Smooth muscle cell (in vitro differentiated cells): ENCODE measurements around the gene GIMAP2. TPM values are rescaled to one million over a fixed set of nuclear protein-coding genes. Genes with fewer than 3 reads are reported as not detected.

Source experiments
- DNase-seq: peaks from one replicate; lab custom pipeline; 2025; ENCODE audit not compliant: unreplicated experiment; lab: John Stamatoyannopoulos, UW
- H2AFZ ChIP-seq: fragments of 200-600 bp; sonication (generic); 2 replicates; pipeline ENCODE4 v1.6.0; 2016; ENCODE audit warnings: antibody characterized with exemption, low read depth, mild to moderate bottlenecking
- H3F3A ChIP-seq: fragments of 200-600 bp; sonication (generic); 2 replicates; pipeline ENCODE4 v1.6.0; 2017; ENCODE audit warnings: antibody characterized with exemption, low read depth
- H3K27ac ChIP-seq: fragments of 200-600 bp; sonication (generic); 2 replicates; pipeline ENCODE4 v1.5.1; 2016; ENCODE audit warnings: low read depth, mild to moderate bottlenecking
- H3K27me3 ChIP-seq: fragments of 200-600 bp; sonication (generic); 2 replicates; pipeline ENCODE4 v1.6.1; 2016; ENCODE audit warnings: low read depth, mild to moderate bottlenecking
- H3K36me3 ChIP-seq: fragments of 200-600 bp; sonication (generic); 2 replicates; pipeline ENCODE4 v1.5.1; 2016; ENCODE audit warnings: low read depth
- H3K4me1 ChIP-seq: fragments of 200-600 bp; sonication (generic); 2 replicates; pipeline ENCODE4 v1.5.1; 2016; ENCODE audit warnings: low read depth
- H3K4me2 ChIP-seq: fragments of 200-600 bp; sonication (generic); 2 replicates; pipeline ENCODE4 v1.6.0; 2016; ENCODE audit warnings: mild to moderate bottlenecking
- H3K4me3 ChIP-seq: fragments of 200-600 bp; sonication (generic); 2 replicates; pipeline ENCODE4 v1.5.1; 2016; ENCODE audit warnings: mild to moderate bottlenecking
- H3K79me2 ChIP-seq: fragments of 200-600 bp; sonication (generic); 2 replicates; pipeline ENCODE4 v1.6.0; 2016; ENCODE audit warnings: low read depth, mild to moderate bottlenecking
- H3K9ac ChIP-seq: fragments of 200-600 bp; sonication (generic); 2 replicates; pipeline ENCODE4 v1.6.0; 2016; ENCODE audit warnings: low read depth
- H3K9me3 ChIP-seq: fragments of 200-600 bp; sonication (generic); replicated peaks from 2 replicates; pipeline ENCODE4 v1.5.1; 2016; ENCODE audit warnings: low read depth
- H4K20me1 ChIP-seq: fragments of 200-600 bp; sonication (generic); 2 replicates; pipeline ENCODE4 v1.6.0; 2016; ENCODE audit warnings: low read depth
- WGBS: methylation state at CpG from one replicate; pipeline ENCODE4 v1.1.7; 2016; ENCODE audit warnings: low lambda C conversion rate; 5-methylcytosine and 5-hydroxymethylcytosine counted together
- polyA plus RNA-seq: library from polyadenylated mRNA; unstranded; fragments of >200 nt; fragmentation: Nextera tagmentation; extraction: Ambion mirVana; gene quantifications from 2 replicates; pipeline ENCODE4 v1.2.1, GENCODE V29; 2016
- total RNA-seq: library from RNA; depleted of rRNA; stranded (reverse); fragments of >200 nt; gene quantifications from 2 replicates; pipeline ENCODE4 v1.2.3, GENCODE V29; 2014
- TF ChIP-seq, protein P1 (sequence below): fragments of 200-600 bp; sonication (generic); IDR thresholded peaks from 2 replicates; pipeline ENCODE4 v1.5.1; 2017; ENCODE audit warnings: borderline replicate concordance, mild to moderate bottlenecking, antibody characterized with exemption; ENCODE audit not compliant: insufficient read depth, poor library complexity, severe bottlenecking

The GIMAP2 gene
- total and polyA plus RNA-seq, 2 experiments from 2014 or later, result 0.14 TPM; not detected in 1

DNA sequence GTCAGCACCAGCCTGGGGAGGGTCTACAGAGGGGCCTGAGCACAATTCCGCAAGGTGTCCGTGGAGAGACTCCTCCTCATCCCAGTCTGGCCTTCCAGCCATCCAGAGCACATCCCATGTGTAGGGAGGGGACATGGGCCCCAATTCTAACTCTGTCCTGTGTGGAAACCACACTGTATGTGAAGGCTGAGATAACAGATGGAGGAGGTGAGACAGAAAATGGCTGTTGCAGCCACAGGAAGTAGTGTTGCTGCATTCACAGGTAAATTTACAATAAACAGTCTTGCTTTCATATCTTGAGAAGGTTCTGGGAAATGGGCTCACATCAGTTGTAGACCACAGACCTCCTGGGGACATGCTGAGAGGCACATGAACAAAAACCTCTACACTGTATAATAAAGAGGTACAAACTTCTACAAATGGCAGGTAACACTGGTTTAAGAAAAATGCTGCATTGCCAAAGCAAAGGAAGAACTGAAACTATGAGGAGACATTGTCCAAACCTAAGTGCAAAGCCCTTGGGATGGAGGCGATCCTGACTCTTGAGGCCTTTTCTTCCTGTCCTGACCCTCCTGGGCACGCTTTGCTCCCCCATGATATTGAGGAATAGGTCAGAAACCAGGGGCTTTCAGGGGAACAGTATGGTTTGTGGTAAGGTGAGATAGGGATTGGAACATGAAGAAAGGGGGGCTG, 21.6 kb upstream of the GIMAP2 start:
- no peak overlapping the region for H3K4me3 ChIP-seq
- WGBS, result 82% methylated on average over 4 of the region's 4 CpGs
- no peaks in the 10 kb centered on the region for H3K9me3 ChIP-seq
- TF ChIP-seq, protein P1, sequence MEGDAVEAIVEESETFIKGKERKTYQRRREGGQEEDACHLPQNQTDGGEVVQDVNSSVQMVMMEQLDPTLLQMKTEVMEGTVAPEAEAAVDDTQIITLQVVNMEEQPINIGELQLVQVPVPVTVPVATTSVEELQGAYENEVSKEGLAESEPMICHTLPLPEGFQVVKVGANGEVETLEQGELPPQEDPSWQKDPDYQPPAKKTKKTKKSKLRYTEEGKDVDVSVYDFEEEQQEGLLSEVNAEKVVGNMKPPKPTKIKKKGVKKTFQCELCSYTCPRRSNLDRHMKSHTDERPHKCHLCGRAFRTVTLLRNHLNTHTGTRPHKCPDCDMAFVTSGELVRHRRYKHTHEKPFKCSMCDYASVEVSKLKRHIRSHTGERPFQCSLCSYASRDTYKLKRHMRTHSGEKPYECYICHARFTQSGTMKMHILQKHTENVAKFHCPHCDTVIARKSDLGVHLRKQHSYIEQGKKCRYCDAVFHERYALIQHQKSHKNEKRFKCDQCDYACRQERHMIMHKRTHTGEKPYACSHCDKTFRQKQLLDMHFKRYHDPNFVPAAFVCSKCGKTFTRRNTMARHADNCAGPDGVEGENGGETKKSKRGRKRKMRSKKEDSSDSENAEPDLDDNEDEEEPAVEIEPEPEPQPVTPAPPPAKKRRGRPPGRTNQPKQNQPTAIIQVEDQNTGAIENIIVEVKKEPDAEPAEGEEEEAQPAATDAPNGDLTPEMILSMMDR, result no peak
- no peaks in the 10 kb centered on the region for H3K27me3 ChIP-seq
- H3K4me2 ChIP-seq, result no peak overlapping the region
- no peaks in the 10 kb centered on the region for H4K20me1 ChIP-seq
- no peak overlapping the region for H2AFZ ChIP-seq
- no peaks in the 10 kb centered on the region for H3K79me2 ChIP-seq
- no peak for DNase-seq
- no peak overlapping the region for H3K9ac ChIP-seq
- no peaks in the 10 kb centered on the region for H3K36me3 ChIP-seq
- H3K4me1 ChIP-seq, result no peaks in the 10 kb centered on the region
- no peak overlapping the region for H3K27ac ChIP-seq
- H3F3A ChIP-seq, result no peaks in the 10 kb centered on the region

DNA sequence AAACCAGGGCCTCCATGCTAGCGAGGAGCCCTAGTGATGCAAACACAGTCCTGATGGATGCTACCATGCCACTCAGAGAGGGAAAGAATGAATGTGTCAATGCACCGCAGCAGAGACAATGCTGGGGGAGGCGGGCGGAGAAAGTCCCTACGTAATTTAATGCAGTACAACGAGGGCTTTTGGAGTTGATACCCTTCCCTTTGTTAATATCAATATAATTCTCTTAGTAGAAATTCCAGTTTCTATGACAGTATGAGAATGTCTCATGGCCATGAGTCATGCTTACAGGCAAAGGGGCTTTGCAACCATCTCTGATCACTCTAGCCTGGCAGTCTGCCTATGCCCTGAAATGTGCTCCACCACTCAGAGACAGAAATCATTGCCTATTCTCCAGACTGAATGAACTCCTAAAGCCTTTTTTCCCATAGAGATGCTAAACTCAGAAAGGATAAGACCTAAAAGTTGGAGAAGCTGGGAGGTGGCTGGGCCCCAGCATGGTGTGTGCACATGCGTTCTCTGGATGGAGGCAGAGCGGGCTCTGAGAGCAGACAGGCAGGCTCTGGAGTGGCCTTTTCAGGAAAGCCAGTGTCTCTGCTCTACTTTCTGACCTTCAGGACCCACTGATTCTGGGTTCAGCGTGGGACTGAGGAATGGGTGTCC, 20.3 kb upstream of the GIMAP2 start:
- no peaks in the 10 kb centered on the region for H3K79me2 ChIP-seq
- H3K4me2 ChIP-seq, result no peak overlapping the region
- H3K9ac ChIP-seq, result no peak overlapping the region
- H3K4me3 ChIP-seq, result no peak overlapping the region
- H3F3A ChIP-seq, result no peaks in the 10 kb centered on the region
- DNase-seq, result no peak
- no peak overlapping the region for H3K27ac ChIP-seq
- 84% methylated on average over 9 of the region's 9 CpGs for whole genome bisulfite sequencing
- H3K4me1 ChIP-seq, result no peaks in the 10 kb centered on the region
- no peaks in the 10 kb centered on the region for H3K27me3 ChIP-seq
- H4K20me1 ChIP-seq, result no peaks in the 10 kb centered on the region
- TF ChIP-seq, protein P1, result no peak
- no peak overlapping the region for H2AFZ ChIP-seq
- no peaks in the 10 kb centered on the region for H3K9me3 ChIP-seq
- H3K36me3 ChIP-seq, result no peaks in the 10 kb centered on the region

DNA sequence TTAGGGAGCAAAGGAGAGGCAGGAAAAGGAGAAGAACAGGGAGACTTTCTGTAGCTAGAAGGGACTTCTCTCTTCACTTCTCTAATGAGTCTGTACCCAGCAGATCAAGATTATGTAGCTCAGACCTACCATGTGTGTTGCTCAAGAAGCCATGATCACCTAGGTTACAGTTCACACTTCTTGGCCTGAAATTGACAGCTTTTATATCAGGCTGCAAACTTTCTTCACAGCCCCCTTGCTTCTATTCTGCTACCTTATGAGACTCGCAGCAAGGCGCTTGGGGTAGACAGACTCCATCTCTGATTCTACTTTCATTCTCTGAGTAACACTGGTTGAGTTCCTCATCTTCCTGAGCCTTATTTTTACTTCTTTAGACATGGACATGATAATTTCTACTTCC, 19.6 kb upstream of the GIMAP2 start:
- H3K27ac ChIP-seq, result no peak overlapping the region
- H3F3A ChIP-seq, result no peaks in the 10 kb centered on the region
- no peak for DNase-seq
- TF ChIP-seq, protein P1, result no peak
- H2AFZ ChIP-seq, result no peak overlapping the region
- no peak overlapping the region for H3K4me3 ChIP-seq
- H3K4me2 ChIP-seq, result no peak overlapping the region
- WGBS, result 94% methylated on average over 2 of the region's 2 CpGs
- no peaks in the 10 kb centered on the region for H3K9me3 ChIP-seq
- H3K27me3 ChIP-seq, result no peaks in the 10 kb centered on the region
- H3K36me3 ChIP-seq, result no peaks in the 10 kb centered on the region
- no peaks in the 10 kb centered on the region for H3K4me1 ChIP-seq
- H3K79me2 ChIP-seq, result no peaks in the 10 kb centered on the region
- no peaks in the 10 kb centered on the region for H4K20me1 ChIP-seq
- H3K9ac ChIP-seq, result no peak overlapping the region

DNA sequence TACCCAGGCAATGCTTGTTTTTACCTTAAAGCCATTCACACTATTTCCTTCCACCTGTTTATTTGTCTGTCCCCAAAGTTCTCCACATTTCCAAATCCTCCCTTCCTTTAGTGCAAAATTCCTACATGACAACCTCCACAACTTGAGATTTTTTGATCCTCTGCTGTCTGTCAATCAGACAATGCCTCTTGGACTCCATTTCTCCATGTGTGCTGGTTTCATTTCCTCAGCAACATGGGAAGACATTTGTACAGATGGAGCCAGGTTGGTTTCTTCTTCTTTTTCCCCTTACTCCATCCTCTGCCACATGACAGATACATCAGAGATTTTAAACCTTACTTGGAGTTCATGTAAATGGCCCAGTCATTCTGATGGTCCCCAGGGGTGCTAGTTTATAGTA, 19.1 kb upstream of the GIMAP2 start:
- H3K4me2 ChIP-seq, result no peak overlapping the region
- H3K27me3 ChIP-seq, result no peaks in the 10 kb centered on the region
- H3K36me3 ChIP-seq, result no peaks in the 10 kb centered on the region
- no peak overlapping the region for H3K4me3 ChIP-seq
- TF ChIP-seq, protein P1, result no peak
- H3K79me2 ChIP-seq, result no peaks in the 10 kb centered on the region
- H3K4me1 ChIP-seq, result no peaks in the 10 kb centered on the region
- H4K20me1 ChIP-seq, result no peaks in the 10 kb centered on the region
- no peak overlapping the region for H3K9ac ChIP-seq
- no peak overlapping the region for H3K27ac ChIP-seq
- H2AFZ ChIP-seq, result no peak overlapping the region
- DNase-seq, result no peak
- no peaks in the 10 kb centered on the region for H3F3A ChIP-seq
- H3K9me3 ChIP-seq, result no peaks in the 10 kb centered on the region
